Measurements from ENCODE around the gene ATP13A3.

Gene ATP13A3

DNA sequence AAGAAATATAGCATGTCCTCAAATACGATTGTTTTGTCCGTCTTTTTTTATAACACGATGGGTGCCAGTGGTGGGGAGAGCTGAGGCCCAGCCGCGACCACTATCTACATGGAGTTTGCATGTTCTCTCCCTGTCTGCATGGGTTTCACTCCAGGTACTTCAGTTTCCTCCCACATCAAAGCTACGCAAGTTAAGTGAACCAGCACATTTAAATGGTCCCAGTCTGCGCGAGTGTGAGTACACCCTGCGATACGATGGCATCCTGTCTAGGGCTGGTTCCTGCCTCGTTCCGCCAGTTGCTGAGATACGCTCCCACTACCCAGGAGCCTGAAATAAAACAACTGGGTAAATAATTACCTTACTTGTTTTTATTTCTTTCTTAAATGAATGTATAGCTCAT is 40.6 kb downstream of the ATP13A3 start:
- no peak overlapping the region for H3K4me3 ChIP-seq (ENCODE audit: low read depth, low read length)
- TF ChIP-seq, protein P1, sequence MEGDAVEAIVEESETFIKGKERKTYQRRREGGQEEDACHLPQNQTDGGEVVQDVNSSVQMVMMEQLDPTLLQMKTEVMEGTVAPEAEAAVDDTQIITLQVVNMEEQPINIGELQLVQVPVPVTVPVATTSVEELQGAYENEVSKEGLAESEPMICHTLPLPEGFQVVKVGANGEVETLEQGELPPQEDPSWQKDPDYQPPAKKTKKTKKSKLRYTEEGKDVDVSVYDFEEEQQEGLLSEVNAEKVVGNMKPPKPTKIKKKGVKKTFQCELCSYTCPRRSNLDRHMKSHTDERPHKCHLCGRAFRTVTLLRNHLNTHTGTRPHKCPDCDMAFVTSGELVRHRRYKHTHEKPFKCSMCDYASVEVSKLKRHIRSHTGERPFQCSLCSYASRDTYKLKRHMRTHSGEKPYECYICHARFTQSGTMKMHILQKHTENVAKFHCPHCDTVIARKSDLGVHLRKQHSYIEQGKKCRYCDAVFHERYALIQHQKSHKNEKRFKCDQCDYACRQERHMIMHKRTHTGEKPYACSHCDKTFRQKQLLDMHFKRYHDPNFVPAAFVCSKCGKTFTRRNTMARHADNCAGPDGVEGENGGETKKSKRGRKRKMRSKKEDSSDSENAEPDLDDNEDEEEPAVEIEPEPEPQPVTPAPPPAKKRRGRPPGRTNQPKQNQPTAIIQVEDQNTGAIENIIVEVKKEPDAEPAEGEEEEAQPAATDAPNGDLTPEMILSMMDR (IDR thresholded peaks at IDR 0.05; ENCODE audit: low read depth, low read length, missing control alignments), result no peak
- DNase-seq (ENCODE audit: low read depth), result no peak

DNA sequence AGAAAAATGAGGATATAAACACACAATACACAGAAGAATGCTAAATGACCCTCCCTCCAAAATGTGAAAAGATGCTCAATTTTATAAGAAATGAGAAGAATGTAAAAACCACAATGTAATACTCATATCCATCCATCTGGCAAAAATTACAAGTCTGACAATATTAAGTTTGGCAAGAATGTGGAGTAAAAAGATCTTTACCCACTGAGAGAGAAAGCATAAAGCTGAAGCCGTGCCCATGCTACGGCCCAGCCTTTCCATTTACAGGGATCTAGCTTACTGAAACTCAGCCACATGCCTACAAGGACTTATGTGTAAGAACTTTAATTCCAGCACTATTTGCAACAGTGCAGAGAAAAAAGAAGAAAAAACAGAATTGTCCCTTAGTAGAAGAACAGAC is 42.9 kb downstream of the ATP13A3 start:
- no peak for DNase-seq (ENCODE audit: low read depth)
- H3K4me3 ChIP-seq (ENCODE audit: low read depth, low read length), result no peak overlapping the region
- TF ChIP-seq, protein P1 (IDR thresholded peaks at IDR 0.05; ENCODE audit: low read depth, low read length, missing control alignments), result no peak

DNA sequence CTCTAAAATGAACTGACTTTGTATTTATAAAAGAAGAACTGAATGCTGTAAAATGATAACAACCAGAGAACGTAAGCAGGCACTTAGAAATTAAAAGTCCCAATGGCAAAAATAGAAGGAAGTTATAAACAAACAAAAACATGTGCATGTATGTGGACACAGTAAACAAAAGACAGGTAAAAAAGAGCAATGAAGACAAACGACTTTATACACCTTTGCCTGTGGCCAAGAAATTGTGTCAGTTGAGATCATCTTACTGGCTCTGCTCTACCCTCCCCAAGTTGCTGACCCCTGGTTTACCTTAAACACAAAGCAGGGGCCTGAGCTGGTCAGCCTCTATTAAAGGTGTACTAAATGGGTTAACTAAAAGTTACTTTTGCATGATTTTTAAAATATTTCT is 46.0 kb downstream of the ATP13A3 start:
- DNase-seq (ENCODE audit: low read depth), result no peak
- TF ChIP-seq, protein P1 (IDR thresholded peaks at IDR 0.05; ENCODE audit: low read depth, low read length, missing control alignments), result no peak
- H3K4me3 ChIP-seq (ENCODE audit: low read depth, low read length), result no peak overlapping the region

DNA sequence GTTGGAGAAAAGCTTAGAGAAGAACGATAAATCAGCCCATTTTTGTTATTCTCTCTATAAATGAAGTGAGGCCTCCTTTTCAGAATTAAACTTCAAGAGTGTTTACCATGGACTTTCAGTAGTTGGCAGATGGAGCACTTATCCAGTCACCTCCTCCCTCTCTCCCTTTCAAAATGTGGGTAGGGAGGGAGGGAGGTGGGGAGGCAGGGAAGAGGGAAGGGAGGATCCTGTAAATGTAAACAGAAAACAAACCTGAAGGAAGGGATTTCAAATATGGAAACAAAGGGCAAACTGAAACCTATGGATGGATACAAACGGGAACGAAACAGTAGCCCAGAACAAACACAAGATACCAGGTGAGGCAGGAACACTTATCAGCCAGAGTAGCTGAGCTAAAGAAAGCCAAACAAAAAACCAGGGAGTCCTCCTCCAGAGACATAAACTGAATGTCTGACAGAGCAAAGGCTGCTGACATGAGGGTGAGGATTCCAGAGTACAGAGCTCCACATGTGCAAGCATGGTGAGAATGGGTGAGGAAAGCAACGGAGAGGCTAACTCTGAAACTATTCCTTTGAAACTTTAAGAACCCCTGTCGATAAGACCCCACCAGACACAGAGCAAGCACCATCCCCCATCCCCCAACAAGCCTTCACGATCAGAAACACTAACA is 46.8 kb downstream of the ATP13A3 start:
- H3K4me3 ChIP-seq (ENCODE audit: low read depth, low read length), result no peak overlapping the region
- DNase-seq (ENCODE audit: low read depth), result no peak
- TF ChIP-seq, protein P1 (IDR thresholded peaks at IDR 0.05; ENCODE audit: low read depth, low read length, missing control alignments), result no peak

DNA sequence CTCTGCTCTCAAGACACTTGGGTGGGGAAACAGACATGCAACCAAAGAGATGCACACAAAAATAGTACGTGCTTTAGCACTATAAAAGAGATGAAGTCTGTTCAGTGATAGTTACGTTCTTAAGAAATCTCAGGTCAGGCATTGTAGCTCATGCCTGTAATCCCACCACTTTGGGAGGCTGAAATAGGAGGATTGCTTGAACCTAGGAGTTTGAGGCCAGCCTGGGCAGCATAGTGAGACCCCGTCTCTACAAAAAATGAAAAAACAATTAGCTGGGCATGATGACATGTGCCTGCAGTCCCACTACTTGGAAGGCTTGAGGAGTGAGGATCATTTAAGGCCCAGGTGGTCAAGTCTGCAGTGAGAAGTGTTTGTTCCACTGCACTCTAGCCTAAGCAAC is 52.3 kb downstream of the ATP13A3 start:
- DNase-seq (ENCODE audit: low read depth), result no peak
- no peak overlapping the region for H3K4me3 ChIP-seq (ENCODE audit: low read depth, low read length)
- TF ChIP-seq, protein P1 (IDR thresholded peaks at IDR 0.05; ENCODE audit: low read depth, low read length, missing control alignments), result no peak

DNA sequence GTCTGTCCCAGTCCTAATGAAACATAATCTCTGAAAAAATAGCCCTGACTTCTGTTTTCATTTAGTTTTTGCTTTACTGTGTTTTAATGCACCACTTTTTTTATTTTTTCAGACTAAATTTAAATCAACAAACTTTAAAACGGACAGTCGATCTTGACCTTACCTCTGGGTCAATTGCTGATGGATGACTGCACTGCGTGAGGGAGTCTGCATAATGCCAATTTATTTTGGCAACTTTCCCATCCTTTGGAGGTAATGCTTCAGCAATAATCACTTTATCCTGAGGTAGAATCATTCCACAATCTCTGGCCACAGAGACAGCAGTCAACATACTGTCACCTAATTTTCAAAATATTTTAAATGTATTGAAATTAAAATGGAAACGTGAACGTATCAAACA is 55.2 kb downstream of the ATP13A3 start:
- TF ChIP-seq, protein P1 (IDR thresholded peaks at IDR 0.05; ENCODE audit: low read depth, low read length, missing control alignments), result no peak
- H3K4me3 ChIP-seq (ENCODE audit: low read depth, low read length), result no peak overlapping the region
- DNase-seq (ENCODE audit: low read depth), result no peak

DNA sequence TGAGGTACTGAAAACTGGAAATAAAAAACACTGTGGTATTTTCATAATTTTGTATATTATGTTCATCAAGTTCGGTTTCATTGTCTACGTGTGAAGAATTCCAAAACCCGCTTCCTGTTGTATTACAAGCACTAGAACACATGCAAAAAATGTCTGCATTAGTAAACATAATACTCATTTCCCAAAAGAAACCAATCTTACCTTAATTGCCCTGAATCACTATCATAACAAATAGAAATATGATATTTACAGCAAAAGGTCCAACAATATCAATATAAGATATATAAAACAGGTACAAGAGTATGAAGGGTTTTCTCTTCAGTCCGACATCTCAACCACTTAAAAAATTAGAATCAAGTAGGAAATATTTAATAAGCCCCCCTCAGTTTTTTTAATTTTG is 61.4 kb downstream of the ATP13A3 start:
- DNase-seq (ENCODE audit: low read depth), result no peak
- TF ChIP-seq, protein P1 (IDR thresholded peaks at IDR 0.05; ENCODE audit: low read depth, low read length, missing control alignments), result no peak
- H3K4me3 ChIP-seq (ENCODE audit: low read depth, low read length), result no peak overlapping the region

Data from GM12864 (cell line).